Spleen (tissue), 3 donors: ENCODE data around the gene RNF150.

Experiments
- POLR2A ChIP-seq, 3 donors: fragments of 450-650 bp; IDR thresholded peaks; one replicate each; pipeline ENCODE4 v1.5.1; 2017; ENCODE audit warnings: antibody characterized with exemption in 3 of 3, mild to moderate bottlenecking in 1 of 3
- POLR2AphosphoS5 ChIP-seq, 3 donors: sonication (generic); formaldehyde crosslinking; IDR thresholded peaks; one replicate each; pipeline ENCODE4 v1.5.1; 2017; ENCODE audit warnings: antibody characterized with exemption in 3 of 3

- TF ChIP-seq POLR2A (IDR thresholded peaks at IDR 0.05): no peak
- no peak for TF ChIP-seq POLR2AphosphoS5 (IDR thresholded peaks at IDR 0.05)
Measured at GRCh38 chr4:141035920-141036319, 97.3 kb downstream of the RNF150 start.
